A673 (cell line): ENCODE results near the gene CAMTA2. TPM values are rescaled to one million over a fixed set of nuclear protein-coding genes. Genes with fewer than 3 reads are reported as not detected.

ENCODE experiments used
- BruUV-seq: library from RNA; stranded (reverse); fragments of 400-500 nt; replicated peaks from 2 replicates; lab custom pipeline; 2021; lab: Mats Ljungman, UMichigan
- CTCF ChIA-PET: fragments of 300-600 bp; sonication (Branson Sonifier 250); formaldehyde crosslinking; loops from one replicate; lab custom pipeline; 2022; ENCODE audit warnings: antibody characterized with exemption; lab: Charles Lee
- POLR2A ChIA-PET: fragments of 300-600 bp; sonication (Branson Sonifier 250); formaldehyde crosslinking; loops from one replicate; lab custom pipeline; 2022; ENCODE audit warnings: antibody characterized with exemption; ENCODE audit not compliant: low non-redundant PET; lab: Charles Lee
- DNase-seq: peaks from one replicate; pipeline ENCODE4 v3.0.0-alpha.2; 2015; ENCODE audit warnings: low spot score
- H3K27ac ChIP-seq: fragments of 200-600 bp; sonication (generic); 2 replicates; pipeline ENCODE4 v1.5.1; 2016; ENCODE audit warnings: mixed run types, low read depth, mild to moderate bottlenecking, mixed read lengths, antibody characterized with exemption, low read length; ENCODE audit not compliant: poor library complexity, severe bottlenecking
- H3K27me3 ChIP-seq: fragments of 200-600 bp; sonication (generic); replicated peaks from 2 replicates; pipeline ENCODE4 v1.6.1; 2017; ENCODE audit warnings: mixed run types, low read depth, mild to moderate bottlenecking, mixed read lengths, antibody characterized with exemption, low read length; ENCODE audit not compliant: insufficient read depth, poor library complexity
- H3K36me3 ChIP-seq: fragments of 200-600 bp; sonication (generic); 2 replicates; pipeline ENCODE4 v1.6.1; 2016; ENCODE audit warnings: mixed run types, mild to moderate bottlenecking, mixed read lengths, antibody characterized with exemption, low read length; ENCODE audit not compliant: insufficient read depth, poor library complexity, severe bottlenecking
- H3K4me1 ChIP-seq: fragments of 200-600 bp; sonication (generic); 2 replicates; pipeline ENCODE4 v1.6.1; 2017; ENCODE audit warnings: mixed run types, mild to moderate bottlenecking, mixed read lengths, antibody characterized with exemption, low read length; ENCODE audit not compliant: insufficient read depth, poor library complexity, severe bottlenecking
- H3K4me3 ChIP-seq: fragments of 200-600 bp; sonication (generic); 2 replicates; pipeline ENCODE4 v1.5.1; 2016; ENCODE audit warnings: low read depth, mixed run types, mild to moderate bottlenecking, mixed read lengths, low read length; ENCODE audit not compliant: poor library complexity, severe bottlenecking
- H3K9me3 ChIP-seq: fragments of 200-600 bp; sonication (generic); 2 replicates; pipeline ENCODE4 v1.6.1; 2016; ENCODE audit warnings: mixed run types, low read depth, mild to moderate bottlenecking, mixed read lengths, antibody characterized with exemption, low read length; ENCODE audit not compliant: poor library complexity, severe bottlenecking
- EZH2 ChIP-seq: fragments of 200-600 bp; sonication (generic); IDR thresholded peaks from 2 replicates; pipeline ENCODE4 v1.6.1; 2017; ENCODE audit warnings: borderline replicate concordance, low read depth, mild to moderate bottlenecking, mixed read lengths, antibody characterized with exemption, low read length; ENCODE audit not compliant: poor library complexity, severe bottlenecking
- intact Hi-C: fragments of 100-400 bp; cut with micrococcal nuclease; formaldehyde crosslinking; loops from one replicate; pipeline ENCODE4 v1.10.0; 2022; ENCODE audit not compliant: unreplicated experiment
- total RNA-seq: library from RNA; stranded (reverse); gene quantifications from 2 replicates; pipeline ENCODE4 v1.2.3, GENCODE V29; 2021
- TF ChIP-seq, protein P1 (sequence below): fragments of 300-800, 200-600 bp; sonication (generic); conservative IDR thresholded peaks from 2 replicates; pipeline ENCODE4 v1.5.1; 2017; ENCODE audit warnings: low read depth, mild to moderate bottlenecking, antibody characterized with exemption, low read length, moderate library complexity, mixed read lengths

Gene CAMTA2
- total RNA-seq, 1 experiment from 2014 or later = 16.3 TPM

DNA sequence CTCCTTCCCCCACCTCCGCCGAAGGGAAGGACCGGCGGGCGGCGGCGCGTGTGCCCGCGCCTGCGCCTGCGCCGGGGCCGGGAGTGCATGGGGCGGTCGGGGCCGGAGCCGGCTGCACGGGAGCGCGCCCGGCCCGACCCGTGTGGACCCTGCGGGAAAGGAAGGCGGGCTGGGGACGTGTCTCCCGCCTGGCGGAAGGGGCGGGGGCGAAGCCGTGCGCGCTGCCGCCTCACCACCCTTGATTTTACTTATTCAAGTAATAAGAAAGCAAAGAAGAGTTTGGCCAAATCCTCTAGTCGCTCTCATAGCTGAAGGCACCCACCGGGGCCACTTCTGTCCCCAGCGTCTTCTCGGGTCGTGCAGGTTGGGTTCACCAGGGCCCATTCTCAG, 38.5 kb downstream of the CAMTA2 start:
- intact Hi-C loops = loop anchor here (2.0 kb wide), 1 partner anchor 18 kb away; the partner anchor contains the start of gene SPAG7
- Histone ChIP-seq H3K27me3 (no peaks in the 10 kb centered on the region), H3K36me3 (peaks cover 30% of the 10 kb centered on the region), H3K4me1 (peaks cover 36% of the 10 kb centered on the region), H3K27ac (peak overlapping the region; percentile 99), H3K4me3 (peak overlapping the region; percentile 100), H3K9me3 (no peaks in the 10 kb centered on the region)
- ChIA-PET POLR2A (interaction anchor here (0.6 kb wide), 1 partner anchor 110 kb away, joined by 3 read pairs; no protein-coding TSS in a partner anchor), CTCF (interaction anchor here (0.5 to 1.0 kb wide), 2 partner anchors 9 to 528 kb away, joined by 4 to 6 read pairs; partner anchors contain the start of gene RNF167)
- BruUV-seq = no TSS peak
- TF ChIP-seq, protein P1, sequence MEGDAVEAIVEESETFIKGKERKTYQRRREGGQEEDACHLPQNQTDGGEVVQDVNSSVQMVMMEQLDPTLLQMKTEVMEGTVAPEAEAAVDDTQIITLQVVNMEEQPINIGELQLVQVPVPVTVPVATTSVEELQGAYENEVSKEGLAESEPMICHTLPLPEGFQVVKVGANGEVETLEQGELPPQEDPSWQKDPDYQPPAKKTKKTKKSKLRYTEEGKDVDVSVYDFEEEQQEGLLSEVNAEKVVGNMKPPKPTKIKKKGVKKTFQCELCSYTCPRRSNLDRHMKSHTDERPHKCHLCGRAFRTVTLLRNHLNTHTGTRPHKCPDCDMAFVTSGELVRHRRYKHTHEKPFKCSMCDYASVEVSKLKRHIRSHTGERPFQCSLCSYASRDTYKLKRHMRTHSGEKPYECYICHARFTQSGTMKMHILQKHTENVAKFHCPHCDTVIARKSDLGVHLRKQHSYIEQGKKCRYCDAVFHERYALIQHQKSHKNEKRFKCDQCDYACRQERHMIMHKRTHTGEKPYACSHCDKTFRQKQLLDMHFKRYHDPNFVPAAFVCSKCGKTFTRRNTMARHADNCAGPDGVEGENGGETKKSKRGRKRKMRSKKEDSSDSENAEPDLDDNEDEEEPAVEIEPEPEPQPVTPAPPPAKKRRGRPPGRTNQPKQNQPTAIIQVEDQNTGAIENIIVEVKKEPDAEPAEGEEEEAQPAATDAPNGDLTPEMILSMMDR = no peak
- no peak for TF ChIP-seq EZH2
- peak; percentile 93 for DNase-seq

DNA sequence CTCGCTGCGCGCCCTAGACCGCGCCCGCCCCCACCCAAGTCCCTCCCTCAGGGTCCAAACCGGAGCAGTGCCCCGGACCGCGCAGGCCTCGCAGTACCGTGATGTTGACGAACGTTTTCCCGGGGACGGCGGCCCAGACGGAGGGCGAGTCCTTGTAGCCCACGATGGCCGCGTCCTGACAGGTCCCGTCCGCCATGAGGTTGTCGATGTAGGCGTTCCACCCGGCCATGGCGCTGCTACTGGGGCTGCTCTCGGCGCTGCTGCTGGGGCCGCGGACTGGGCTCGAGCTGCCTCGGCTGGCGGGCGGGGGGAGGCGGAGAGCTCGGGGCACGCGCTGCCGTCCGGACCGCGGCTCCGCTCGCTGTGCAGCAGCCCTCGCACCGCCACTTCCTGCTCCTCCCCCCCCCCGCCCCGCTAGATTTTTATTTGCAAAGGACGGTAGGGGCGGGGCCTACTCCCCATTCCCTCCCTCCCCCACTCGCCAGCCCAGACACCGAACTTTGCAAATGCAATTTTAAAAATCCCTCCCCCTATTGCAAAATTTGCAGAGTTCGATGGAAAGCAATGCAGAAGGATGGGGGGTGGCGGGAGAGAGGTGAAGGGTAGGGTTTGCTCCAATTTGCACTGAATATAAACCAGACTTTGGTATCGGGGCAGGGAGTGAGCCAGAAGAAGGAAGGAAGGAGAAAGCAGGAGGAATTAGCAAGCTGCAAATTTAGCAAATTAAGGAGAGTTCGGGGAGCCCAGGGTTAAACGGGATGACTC, 39.1 kb downstream of the CAMTA2 start, which contains the start of gene PFN1:
PFN1 (minus strand) TSS at position 365 of the 765 bp plus-strand sequence; CDS start at position 229, 136 bp downstream.
- intact Hi-C loops = loop anchor here (2.0 kb wide), 1 partner anchor 18 kb away; the partner anchor contains the start of gene SPAG7
- BruUV-seq = no TSS peak
- peak within 1 kb of the TSS; percentile 100 for H3K4me3 ChIP-seq
- CTCF ChIA-PET = interaction anchor here (0.5 to 1.0 kb wide), 2 partner anchors 8 to 527 kb away, joined by 4 to 6 read pairs; partner anchors contain the start of gene RNF167
- H3K27me3 ChIP-seq = no peaks in the 10 kb centered on the region
- POLR2A ChIA-PET = interaction anchor here (0.6 kb wide), 1 partner anchor 111 kb away, joined by 3 read pairs; no protein-coding TSS in a partner anchor
- H3K4me1 ChIP-seq = peaks cover 36% of the 10 kb centered on the region
- H3K9me3 ChIP-seq = no peaks in the 10 kb centered on the region
- peak within 1 kb of the TSS; percentile 99 for H3K27ac ChIP-seq
- no peak for TF ChIP-seq EZH2
- TF ChIP-seq, protein P1 = no peak
- DNase-seq = peak; percentile 98
- H3K36me3 ChIP-seq = peaks cover 36% of the 10 kb centered on the region

DNA sequence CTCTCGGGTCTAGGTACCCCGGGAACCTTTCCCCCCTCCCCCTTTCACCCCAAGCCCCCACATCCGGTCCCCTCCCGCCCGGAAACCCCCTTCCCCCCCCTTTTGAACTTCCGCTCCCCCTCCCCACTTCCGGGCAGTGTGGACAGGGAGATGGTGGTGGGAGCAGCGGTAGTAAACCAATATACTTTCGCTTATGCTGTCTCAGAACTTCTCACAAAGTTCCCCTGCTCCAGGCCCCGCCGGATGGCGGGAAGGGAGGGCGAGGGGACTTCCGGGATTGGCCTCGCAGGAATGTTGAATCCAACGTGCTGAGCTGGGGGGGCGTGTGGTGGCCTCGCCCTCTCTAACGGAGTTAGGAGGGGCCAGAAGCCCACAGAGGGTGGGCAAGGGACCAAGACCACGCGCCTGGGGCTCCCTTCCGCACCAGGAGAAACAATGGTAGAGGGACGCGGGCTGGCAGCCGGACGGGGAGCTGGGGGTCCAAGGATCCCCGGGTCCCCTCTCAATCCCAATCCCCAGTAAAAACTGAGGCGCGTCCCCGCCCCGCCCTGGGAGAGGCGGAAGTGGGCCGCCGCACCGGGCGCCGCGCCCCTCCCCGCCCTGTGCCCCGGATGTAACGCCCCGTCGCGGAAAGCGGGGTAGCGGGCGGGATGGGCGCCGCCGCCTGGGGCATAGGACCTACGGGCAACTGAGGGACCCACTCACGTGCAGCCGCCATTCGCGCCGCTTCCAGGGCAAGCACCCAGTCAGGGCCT, 39.9 kb downstream of the CAMTA2 start:
- ChIA-PET CTCF (interaction anchor here (0.5 to 1.0 kb wide), 2 partner anchors 7 to 114 kb away, joined by 3 to 4 read pairs; partner anchors contain the start of gene RNF167), POLR2A (no interaction called here)
- H3K4me1 ChIP-seq = peaks cover 36% of the 10 kb centered on the region
- H3K27me3 ChIP-seq = no peaks in the 10 kb centered on the region
- H3K36me3 ChIP-seq = peaks cover 41% of the 10 kb centered on the region
- peak overlapping the region; percentile 99 for H3K27ac ChIP-seq
- peak overlapping the region; percentile 100 for H3K4me3 ChIP-seq
- TF ChIP-seq, protein P1 = no peak
- TF ChIP-seq EZH2 = no peak
- peak; percentile 79 for DNase-seq
- intact Hi-C loops = loop anchor here (2.0 kb wide), 1 partner anchor 19 kb away; the partner anchor contains the start of gene SPAG7
- no peaks in the 10 kb centered on the region for H3K9me3 ChIP-seq
- no TSS peak for BruUV-seq
